ENCODE measurements around the gene DMWD.

DNA sequence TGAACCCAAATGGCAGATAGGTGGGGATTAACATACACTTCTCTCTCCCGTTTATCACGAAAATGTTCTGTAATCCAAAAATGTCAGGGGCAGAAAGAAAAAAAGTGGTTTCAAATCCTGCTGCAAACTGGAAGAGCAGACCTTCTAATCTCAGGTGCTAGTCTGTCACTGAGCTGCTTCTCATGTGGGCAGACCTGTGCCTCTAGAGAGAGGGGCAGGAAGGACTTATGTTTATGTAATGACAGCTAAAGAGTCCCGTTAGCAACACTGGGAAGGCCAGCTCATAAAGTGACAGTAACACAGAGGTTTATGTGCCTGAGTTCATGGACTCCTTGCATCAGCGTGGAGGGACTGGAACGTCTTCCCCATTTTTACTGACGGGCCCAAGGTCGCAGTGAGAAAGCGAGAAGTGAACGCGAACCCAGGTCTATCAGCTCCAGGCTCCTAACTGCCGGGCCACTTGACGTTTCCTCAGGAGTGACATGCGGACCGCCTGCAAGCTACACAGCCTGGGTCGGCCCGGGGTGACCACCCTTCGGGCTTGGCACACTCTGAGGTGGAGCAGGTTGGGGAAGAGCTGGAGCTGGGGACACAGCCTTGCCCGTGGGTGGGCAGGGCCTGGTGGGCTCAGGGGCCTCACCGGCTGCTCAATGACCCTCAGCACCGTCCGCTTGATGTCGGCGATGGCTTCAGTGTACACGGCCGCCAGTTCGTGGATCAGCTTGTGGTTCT is 32.1 kb upstream of the DMWD start:
- no peak for TF ChIP-seq REST (IDR thresholded peaks at IDR 0.05; ENCODE audit: insufficient replicate concordance, low read depth)
- TF ChIP-seq, protein P1, sequence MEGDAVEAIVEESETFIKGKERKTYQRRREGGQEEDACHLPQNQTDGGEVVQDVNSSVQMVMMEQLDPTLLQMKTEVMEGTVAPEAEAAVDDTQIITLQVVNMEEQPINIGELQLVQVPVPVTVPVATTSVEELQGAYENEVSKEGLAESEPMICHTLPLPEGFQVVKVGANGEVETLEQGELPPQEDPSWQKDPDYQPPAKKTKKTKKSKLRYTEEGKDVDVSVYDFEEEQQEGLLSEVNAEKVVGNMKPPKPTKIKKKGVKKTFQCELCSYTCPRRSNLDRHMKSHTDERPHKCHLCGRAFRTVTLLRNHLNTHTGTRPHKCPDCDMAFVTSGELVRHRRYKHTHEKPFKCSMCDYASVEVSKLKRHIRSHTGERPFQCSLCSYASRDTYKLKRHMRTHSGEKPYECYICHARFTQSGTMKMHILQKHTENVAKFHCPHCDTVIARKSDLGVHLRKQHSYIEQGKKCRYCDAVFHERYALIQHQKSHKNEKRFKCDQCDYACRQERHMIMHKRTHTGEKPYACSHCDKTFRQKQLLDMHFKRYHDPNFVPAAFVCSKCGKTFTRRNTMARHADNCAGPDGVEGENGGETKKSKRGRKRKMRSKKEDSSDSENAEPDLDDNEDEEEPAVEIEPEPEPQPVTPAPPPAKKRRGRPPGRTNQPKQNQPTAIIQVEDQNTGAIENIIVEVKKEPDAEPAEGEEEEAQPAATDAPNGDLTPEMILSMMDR (IDR thresholded peaks at IDR 0.05; ENCODE audit: insufficient read depth, low read length) = no peak
- no peak for TF ChIP-seq POLR2AphosphoS5 (IDR thresholded peaks at IDR 0.05; ENCODE audit: low read depth)
- TF ChIP-seq GABPA (IDR thresholded peaks at IDR 0.05; ENCODE audit: low read depth) = no peak
- no peak for TF ChIP-seq SPI1 (IDR thresholded peaks at IDR 0.05; ENCODE audit: borderline replicate concordance, low read depth)
